ENCODE measurements around the gene NBEA.
"Not testable (repeated sequence)": the region's sequence is repeated elsewhere in the genome, so short reads cannot be mapped to it uniquely, and the experiment has no call there.

Gene NBEA

DNA sequence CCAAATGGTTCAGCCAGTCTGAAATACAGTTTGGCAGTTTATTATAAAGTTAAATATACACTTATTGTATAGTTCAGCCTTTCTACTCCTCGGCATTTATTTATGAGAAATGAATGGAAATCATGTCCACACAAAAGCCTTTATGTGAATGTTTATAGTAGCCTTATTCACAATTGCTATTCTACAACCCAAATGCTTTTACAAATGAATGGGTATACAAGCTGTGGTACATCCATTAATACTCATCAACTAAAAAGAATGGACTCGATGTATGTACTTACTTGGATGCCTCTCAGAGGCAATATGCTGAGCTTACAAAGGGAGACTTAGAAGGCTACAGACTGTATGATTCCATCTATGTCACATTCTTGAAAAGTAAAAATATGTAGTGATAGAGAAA lies 150.7 kb downstream of the NBEA start:
- no peak for DNase-seq (ENCODE audit: low spot score)

DNA sequence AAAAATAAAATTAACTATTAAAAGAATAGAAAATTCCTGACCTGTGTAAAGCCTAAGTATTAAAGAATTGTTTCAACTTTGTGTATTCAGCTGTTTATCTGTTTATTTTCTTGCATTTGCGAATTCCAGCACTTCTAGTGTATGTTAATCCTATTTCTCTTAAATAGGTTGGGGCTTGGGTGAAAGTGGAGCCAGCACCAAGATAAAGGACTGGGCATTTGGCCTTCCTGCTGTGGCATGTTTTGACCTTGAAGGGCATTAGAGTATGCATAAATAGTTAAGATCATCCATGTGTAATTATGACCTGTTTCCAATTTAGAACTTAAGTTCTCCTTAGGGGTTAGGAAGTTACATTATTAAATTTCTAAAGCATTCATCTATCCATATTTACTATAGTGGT lies 151.3 kb downstream of the NBEA start:
- no peak for DNase-seq (ENCODE audit: low spot score)

- not testable (repeated sequence) for DNase-seq (ENCODE audit: low spot score)
Measured at GRCh38 chr13:35106771-35107170, 164.7 kb downstream of the NBEA start.

DNA sequence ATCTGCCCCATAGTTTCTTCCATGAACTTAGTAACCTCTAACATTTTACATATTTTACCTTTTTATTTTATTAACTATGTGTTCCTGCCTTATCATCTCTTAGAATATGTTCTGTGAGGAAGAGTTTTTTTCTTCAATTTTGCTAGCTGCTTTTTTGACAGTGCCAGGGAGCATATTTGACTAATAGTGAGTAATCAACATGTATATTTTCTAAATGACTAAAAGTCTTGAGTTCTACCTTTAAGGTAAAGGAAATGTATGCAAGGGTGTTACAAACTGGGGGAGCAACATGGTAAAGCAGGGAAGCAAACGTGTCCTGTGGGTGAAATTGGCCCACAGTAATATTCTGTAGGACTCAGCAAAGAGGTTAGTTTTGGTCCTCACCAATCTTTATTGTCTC lies 165.5 kb downstream of the NBEA start:
- DNase-seq (ENCODE audit: low spot score) = no peak

- not testable (repeated sequence) for DNase-seq (ENCODE audit: low spot score)
Measured at GRCh38 chr13:35113612-35114011, 171.5 kb downstream of the NBEA start.

- no peak for DNase-seq (ENCODE audit: low spot score)
Measured at GRCh38 chr13:35127466-35127865, 185.4 kb downstream of the NBEA start.

DNA sequence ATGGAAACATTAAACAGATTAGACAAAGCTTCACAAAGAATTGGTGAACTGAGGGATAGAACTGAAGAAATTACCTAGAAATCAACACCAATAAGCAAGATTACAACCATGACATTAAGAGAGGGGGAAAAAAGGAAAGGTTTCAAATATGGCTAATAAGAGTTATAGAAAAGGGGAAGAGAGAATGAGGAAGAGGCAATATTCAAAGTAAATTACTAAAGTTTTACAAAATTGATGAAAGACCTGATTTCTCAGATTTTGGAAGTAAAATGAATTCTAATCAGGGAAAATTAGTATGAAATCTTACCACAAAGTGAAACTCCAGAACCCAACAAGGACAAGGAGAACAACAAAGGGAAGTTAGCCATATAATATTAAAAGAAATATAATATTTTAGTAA lies 187.4 kb downstream of the NBEA start:
- DNase-seq (ENCODE audit: low spot score) = no peak

DNA sequence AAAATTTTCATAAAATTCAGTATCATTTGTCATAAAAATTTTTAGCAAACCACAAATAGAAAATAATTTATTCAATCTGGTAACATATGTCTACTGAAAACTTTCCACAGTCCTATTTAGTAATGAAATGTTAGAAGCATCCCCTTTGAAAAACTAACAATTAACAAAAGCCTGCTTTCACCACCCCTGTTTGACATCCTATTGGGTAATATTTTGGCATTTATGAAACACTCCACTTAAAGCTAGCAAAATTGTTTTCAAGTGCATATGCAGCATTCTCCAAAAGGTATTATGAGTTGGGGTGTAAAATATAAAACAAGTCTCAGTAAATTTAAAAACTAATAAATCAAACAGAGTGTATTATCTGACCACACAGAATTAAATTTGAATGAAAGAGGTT lies 189.4 kb downstream of the NBEA start:
- no peak for DNase-seq (ENCODE audit: low spot score)

- DNase-seq (ENCODE audit: low spot score) = no peak
Measured at GRCh38 chr13:35136585-35136984, 194.5 kb downstream of the NBEA start.

DNA sequence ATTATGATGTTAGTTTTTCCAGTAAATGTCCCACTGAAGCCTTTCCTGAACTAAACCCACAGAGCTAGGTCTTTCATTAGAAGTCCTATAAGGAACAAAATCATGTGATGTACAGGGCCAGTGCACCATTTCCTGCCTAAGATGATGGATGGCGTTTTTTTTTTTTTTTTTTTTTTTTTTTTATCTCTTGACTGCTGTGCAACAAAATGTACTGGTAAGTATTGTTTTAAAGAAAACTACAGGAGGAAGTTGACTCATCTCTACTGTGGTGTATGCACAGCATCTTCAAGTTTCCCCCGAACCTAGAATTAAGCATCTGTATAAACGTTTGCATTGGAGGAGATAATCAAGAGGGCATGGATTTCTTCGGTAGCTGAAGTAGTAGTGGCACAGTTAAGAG lies 197.5 kb downstream of the NBEA start:
- no peak for DNase-seq (ENCODE audit: low spot score)

- DNase-seq (ENCODE audit: low spot score) = no peak
Measured at GRCh38 chr13:35140321-35140720, 198.3 kb downstream of the NBEA start.

DNA sequence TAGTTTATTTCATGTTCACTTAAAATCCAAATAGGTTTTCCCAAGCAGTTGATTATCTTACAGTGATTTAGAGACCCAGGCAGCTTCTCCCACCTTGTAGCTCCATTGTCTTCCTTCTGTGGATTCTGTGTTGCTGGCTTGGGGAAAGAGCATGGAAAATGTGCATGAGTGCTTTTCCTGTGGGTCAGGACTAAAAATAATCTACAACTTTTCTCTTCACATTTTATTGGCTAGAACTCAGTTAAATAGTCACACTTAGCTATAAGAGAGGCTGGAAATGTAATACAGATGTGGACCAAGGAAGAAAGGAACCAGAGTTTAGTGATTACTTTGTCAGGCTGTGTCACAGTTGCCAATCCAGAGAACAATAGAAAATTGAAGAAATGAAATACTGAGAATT lies 198.8 kb downstream of the NBEA start:
- DNase-seq (ENCODE audit: low spot score) = no peak

DNA sequence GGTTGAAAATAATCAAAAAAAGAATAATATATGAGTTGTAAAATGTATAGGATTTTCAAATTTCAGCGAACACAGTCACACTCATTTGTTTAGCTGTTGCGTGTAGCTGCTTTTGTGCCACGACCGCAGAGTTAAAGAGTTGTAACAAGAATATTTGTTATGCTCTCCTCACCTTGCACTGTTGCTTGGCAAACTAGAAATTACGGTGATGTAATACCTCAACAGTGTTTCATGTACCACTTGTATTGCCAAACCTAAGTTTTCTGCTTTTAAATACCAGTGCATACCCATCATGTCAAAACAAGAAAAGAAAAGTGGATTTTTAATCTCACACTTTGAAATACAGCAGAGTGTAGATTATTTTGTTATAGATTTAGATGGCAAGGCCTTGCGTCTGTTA lies 201.1 kb downstream of the NBEA start:
- no peak for DNase-seq (ENCODE audit: low spot score)

- DNase-seq (ENCODE audit: low spot score) = no peak
Measured at GRCh38 chr13:35144166-35144890, 202.3 kb downstream of the NBEA start.

DNA sequence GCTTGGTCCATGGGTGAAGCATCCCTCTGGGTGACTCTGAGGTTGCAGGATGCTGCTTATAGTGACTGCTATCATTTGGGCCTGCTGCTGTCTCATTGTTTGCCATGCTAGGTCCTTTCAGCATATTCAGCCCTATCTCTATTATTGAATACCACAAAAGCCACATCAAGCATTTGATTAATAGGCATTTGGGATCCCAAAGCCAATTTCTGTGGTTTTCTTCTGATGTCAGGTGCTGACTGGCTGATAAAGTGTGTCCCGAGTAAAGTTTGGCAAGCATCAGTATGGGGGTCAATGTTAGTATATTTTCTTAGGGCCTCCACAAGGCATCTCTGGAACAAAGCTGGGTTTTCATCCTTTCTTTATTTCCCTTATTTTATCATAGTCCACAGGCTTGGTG lies 204.6 kb downstream of the NBEA start:
- DNase-seq (ENCODE audit: low spot score) = no peak

DNA sequence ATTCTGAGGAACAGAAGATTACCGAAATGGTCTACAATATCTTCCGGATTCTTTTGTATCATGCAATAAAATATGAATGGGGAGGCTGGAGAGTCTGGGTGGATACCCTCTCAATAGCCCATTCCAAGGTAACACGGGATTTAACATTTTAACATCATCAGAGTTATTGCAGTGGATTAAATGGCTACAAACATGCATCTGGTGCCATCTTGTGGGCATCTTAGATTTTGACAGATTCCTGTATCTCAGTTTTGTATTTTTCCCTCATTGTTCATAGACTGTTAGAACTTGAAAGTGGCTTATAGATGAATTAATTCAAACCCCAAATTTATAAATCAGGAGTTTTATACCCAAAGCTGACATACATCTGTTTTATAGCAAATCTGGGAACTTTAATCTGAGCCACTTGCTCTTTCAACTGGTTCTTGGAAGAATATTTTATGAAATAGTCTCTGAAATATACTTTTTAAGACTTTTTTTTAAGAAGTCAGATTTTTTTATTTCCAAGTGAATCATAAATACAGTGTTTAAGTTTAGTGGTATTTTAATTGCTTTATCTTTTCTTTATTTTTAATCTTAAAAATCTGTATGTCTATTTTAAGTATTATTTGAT lies 215.2 kb downstream of the NBEA start:
- DNase-seq (ENCODE audit: low spot score) = peak; percentile 8

DNA sequence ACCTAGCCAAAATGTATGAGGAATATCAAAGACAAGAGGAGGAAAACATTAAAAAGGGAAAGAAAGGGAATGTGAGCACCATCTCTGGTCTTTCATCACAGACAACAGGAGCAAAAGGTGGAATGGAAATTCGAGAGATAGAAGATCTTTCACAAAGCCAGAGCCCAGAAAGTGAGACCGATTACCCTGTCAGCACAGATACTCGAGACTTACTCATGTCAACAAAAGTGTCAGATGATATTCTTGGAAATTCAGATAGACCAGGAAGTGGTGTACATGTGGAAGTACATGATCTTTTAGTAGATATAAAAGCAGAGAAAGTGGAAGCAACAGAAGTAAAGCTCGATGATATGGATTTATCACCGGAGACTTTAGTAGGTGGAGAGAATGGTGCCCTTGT lies 217.0 kb downstream of the NBEA start:
- DNase-seq (ENCODE audit: low spot score) = no peak

GRCh38 chr13:35160896-35161295 lies 218.8 kb downstream of the NBEA start:
- DNase-seq (ENCODE audit: low spot score) = no peak

GRCh38 chr13:35162420-35162819 lies 220.3 kb downstream of the NBEA start:
- no peak for DNase-seq (ENCODE audit: low spot score)

DNA sequence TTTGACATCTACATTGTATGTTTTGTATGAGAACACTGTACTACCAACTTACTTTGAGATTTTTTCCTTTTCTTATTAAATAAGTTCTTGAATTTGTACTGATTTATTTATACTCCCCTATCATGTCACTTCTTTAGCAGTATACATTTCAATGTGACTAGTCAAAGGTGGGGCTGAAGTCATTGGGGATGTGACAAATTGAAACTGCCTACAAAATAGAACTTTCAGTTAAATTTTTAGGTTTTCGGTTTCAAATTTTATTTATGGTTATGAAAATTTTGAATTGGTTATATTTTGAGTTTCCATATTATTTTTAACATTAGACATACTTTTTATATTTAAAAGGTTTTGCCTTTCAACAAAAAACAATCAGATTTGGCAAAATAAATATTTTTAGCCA lies 221.6 kb downstream of the NBEA start:
- no peak for DNase-seq (ENCODE audit: low spot score)

DNA sequence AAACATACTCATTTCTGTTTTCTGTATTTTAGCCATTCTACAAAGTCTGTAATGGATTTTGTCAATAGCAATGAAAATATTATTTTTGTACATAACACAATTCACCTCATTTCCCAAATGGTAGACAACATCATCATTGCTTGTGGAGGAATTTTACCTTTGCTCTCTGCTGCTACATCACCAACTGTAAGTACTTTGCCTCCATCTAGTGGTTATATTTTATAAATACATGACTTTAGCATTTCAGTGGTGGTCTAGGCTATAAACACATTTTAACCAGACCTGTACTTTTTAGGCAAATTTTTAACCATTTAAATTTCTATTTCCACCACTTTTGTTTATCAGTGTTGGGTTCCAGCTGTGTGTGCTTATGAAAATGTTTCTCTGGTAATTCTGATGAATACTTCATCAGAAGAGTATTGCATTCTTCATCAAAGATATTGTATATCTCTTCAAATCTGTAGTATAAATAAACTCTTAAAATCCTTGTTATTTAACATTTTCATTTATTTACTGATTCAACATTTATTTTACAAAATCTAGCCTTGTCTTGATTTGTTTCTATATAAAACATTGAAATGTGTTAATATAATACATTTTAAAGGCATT lies 222.4 kb downstream of the NBEA start:
- DNase-seq (ENCODE audit: low spot score) = no peak

GRCh38 chr13:35165205-35165604 lies 223.1 kb downstream of the NBEA start:
- DNase-seq (ENCODE audit: low spot score) = no peak

DNA sequence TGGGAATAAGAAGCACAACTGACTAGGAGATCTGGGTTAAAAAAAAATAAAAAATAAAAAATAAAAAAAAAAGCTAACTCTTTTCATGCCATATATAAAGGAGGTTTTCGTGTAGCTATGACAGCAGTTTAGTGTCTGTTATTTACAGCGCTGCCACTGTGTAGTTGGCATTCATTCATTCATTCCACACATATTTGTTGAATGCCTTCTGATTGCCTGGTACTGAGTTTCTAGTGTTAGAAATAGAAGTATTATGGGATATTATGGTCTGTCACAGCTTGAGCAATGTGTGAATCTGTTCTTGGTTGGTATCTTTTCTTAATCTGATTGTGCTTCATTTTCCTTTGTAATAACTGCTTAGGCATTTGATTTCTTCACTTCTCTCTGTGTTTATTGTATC lies 237.4 kb downstream of the NBEA start:
- no peak for DNase-seq (ENCODE audit: low spot score)
